HepG2 (cell line): ENCODE results near the gene TLE1.

Source experiments
- FOSL1 ChIP-seq: sonication (generic); formaldehyde crosslinking; IDR thresholded peaks from 2 replicates; pipeline ENCODE4 v1.9.0; 2021; ENCODE audit warnings: missing genetic modification reagents, borderline replicate concordance
- JUN ChIP-seq: sonication (generic); formaldehyde crosslinking; IDR thresholded peaks from 2 replicates; pipeline ENCODE4 v1.4.0; 2020; ENCODE audit warnings: mild to moderate bottlenecking, missing genetic modification reagents
- NCOA1 ChIP-seq: sonication (generic); formaldehyde crosslinking; IDR thresholded peaks from 2 replicates; pipeline ENCODE4 v1.9.0; 2021; ENCODE audit warnings: missing genetic modification reagents
- NR2F1 ChIP-seq, 2 experiments: fragments of 450-650 bp in 1 of 2; formaldehyde crosslinking in 1 of 2; IDR thresholded peaks; 2 replicates each; pipeline versions ENCODE4 v1.5.0 to v1.6.1; 2016 to 2020; ENCODE audit warnings: mild to moderate bottlenecking in 1 of 2, missing compliant biosample characterization in 1 of 2, missing genetic modification reagents in 1 of 2, moderate library complexity in 1 of 2
- RFX1 ChIP-seq: fragments of 450-650 bp; IDR thresholded peaks from 2 replicates; pipeline ENCODE4 v1.6.1; 2017
- ZKSCAN1 ChIP-seq: fragments of 150-350 bp; IDR thresholded peaks from 2 replicates; pipeline ENCODE4 v1.6.1; 2014; ENCODE audit warnings: low read length
- TF ChIP-seq, protein P1 (sequence below): sonication (generic); formaldehyde crosslinking; conservative IDR thresholded peaks from 2 replicates; pipeline ENCODE4 v1.4.0; 2020; ENCODE audit warnings: missing genetic modification reagents
- TF ChIP-seq, protein P2 (sequence below): sonication (generic); formaldehyde crosslinking; IDR thresholded peaks from 2 replicates; pipeline ENCODE4 v1.5.0; 2020; ENCODE audit warnings: mild to moderate bottlenecking, missing genetic modification reagents, moderate library complexity

DNA sequence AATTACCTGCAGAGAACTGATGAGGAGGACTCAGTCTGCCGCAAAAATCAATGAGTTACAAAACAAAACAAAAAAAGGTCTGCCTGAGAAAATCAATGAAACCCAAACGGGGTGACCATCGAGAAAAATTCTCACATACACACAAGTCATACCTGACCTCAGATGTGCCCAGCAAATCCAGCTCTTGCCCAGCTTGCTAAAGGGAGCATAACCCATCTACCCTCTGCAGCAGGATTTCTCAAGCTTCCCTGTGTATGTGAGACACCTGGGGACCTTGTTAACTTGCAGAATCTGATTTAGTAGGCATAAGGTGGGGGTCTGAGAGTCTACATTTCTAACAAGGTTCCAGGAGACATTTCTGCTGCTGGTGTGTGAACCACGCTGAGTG, 126.3 kb downstream of the TLE1 start:
- TF ChIP-seq NR2F1 (CRISPR knock-in tag; IDR thresholded peaks at IDR 0.05) (no peak), ZKSCAN1 (no peak), RFX1 (no peak), NCOA1 (CRISPR knock-in tag) (no peak), FOSL1 (no peak), JUN (CRISPR knock-in tag) (no peak)
- TF ChIP-seq, protein P1, sequence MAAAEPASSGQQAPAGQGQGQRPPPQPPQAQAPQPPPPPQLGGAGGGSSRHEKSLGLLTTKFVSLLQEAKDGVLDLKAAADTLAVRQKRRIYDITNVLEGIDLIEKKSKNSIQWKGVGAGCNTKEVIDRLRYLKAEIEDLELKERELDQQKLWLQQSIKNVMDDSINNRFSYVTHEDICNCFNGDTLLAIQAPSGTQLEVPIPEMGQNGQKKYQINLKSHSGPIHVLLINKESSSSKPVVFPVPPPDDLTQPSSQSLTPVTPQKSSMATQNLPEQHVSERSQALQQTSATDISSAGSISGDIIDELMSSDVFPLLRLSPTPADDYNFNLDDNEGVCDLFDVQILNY (CRISPR knock-in tag) = no peak
- TF ChIP-seq, protein P2, sequence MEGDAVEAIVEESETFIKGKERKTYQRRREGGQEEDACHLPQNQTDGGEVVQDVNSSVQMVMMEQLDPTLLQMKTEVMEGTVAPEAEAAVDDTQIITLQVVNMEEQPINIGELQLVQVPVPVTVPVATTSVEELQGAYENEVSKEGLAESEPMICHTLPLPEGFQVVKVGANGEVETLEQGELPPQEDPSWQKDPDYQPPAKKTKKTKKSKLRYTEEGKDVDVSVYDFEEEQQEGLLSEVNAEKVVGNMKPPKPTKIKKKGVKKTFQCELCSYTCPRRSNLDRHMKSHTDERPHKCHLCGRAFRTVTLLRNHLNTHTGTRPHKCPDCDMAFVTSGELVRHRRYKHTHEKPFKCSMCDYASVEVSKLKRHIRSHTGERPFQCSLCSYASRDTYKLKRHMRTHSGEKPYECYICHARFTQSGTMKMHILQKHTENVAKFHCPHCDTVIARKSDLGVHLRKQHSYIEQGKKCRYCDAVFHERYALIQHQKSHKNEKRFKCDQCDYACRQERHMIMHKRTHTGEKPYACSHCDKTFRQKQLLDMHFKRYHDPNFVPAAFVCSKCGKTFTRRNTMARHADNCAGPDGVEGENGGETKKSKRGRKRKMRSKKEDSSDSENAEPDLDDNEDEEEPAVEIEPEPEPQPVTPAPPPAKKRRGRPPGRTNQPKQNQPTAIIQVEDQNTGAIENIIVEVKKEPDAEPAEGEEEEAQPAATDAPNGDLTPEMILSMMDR (CRISPR knock-in tag) = no peak
